GM19239 (cell line): ENCODE measurements around the gene CCT3.

Source experiments
- DNase-seq: peaks from one replicate; pipeline ENCODE4 v3.0.0; 2011; ENCODE audit warnings: low spot score; ENCODE audit not compliant: insufficient read length
- FAIRE-seq: peaks from 2 replicates; lab custom pipeline; 2011; peaks lifted over from hg19 to GRCh38; lab: Jason Lieb, UNC

CCT3 gene

GRCh38 chr1:156282479-156283222, 55.4 kb downstream of the CCT3 start, which contains the start of gene SMG5:
Gene SMG5, minus strand, starts transcription at chr1:156282825. Its CDS starts 145 bp downstream, at chr1:156282680.
- DNase-seq (peak; percentile 91), FAIRE-seq (peak; percentile 99)

GRCh38 chr1:156281693-156282478, 56.2 kb downstream of the CCT3 start:
- DNase-seq (no peak), FAIRE-seq (peak; percentile 86)

GRCh38 chr1:156281281-156281680, 56.8 kb downstream of the CCT3 start:
- FAIRE-seq (no peak), DNase-seq (no peak)

- DNase-seq (no peak), FAIRE-seq (no peak)
Measured at GRCh38 chr1:156279837-156280236, 58.3 kb downstream of the CCT3 start.

- DNase-seq = no peak
- FAIRE-seq = no peak
Measured at GRCh38 chr1:156276966-156277381, 61.1 kb downstream of the CCT3 start.

GRCh38 chr1:156276532-156276931, 61.6 kb downstream of the CCT3 start:
- FAIRE-seq = no peak
- DNase-seq = no peak

- no peak for FAIRE-seq
Measured at GRCh38 chr1:156270314-156270713, 67.8 kb downstream of the CCT3 start.

GRCh38 chr1:156268336-156268735, 69.8 kb downstream of the CCT3 start:
- DNase-seq (no peak), FAIRE-seq (no peak)

More at GRCh38 chr1:156270314-156270713, 67.8 kb downstream of the CCT3 start:
- no peak for DNase-seq

- FAIRE-seq = no peak
Measured at GRCh38 chr1:156266051-156266450, 72.0 kb downstream of the CCT3 start.

GRCh38 chr1:156263288-156263655, 74.8 kb downstream of the CCT3 start:
- no peak for DNase-seq
- no peak for FAIRE-seq

More at GRCh38 chr1:156266051-156266450, 72.0 kb downstream of the CCT3 start:
- no peak for DNase-seq

- FAIRE-seq (no peak), DNase-seq (no peak)
Measured at GRCh38 chr1:156262461-156263287, 75.4 kb downstream of the CCT3 start.

GRCh38 chr1:156260896-156261295, 77.2 kb downstream of the CCT3 start:
- FAIRE-seq = no peak
- DNase-seq = no peak

- DNase-seq (no peak), FAIRE-seq (no peak)
Measured at GRCh38 chr1:156259805-156260204, 78.3 kb downstream of the CCT3 start.
